HepG2 (cell line): ENCODE measurements around the gene FGGY. TPM values are rescaled to one million over a fixed set of nuclear protein-coding genes. Genes with fewer than 3 reads are reported as not detected.

Experiments used
- BHLHE40 ChIP-seq: IDR thresholded peaks from 2 replicates; pipeline ENCODE4 v1.6.1; 2011; ENCODE audit warnings: low read length, improper control_type of control experiment
- CEBPZ ChIP-seq: IDR thresholded peaks from 2 replicates; pipeline ENCODE4 v1.6.1; 2012; ENCODE audit warnings: low read length, improper control_type of control experiment
- HCFC1 ChIP-seq: fragments of 150-350 bp; IDR thresholded peaks from 2 replicates; pipeline ENCODE4 v1.6.1; 2014; ENCODE audit warnings: low read depth, low read length
- PBX3 ChIP-seq: sonication (generic); formaldehyde crosslinking; IDR thresholded peaks from 2 replicates; pipeline ENCODE4 v1.8.1; 2023; ENCODE audit warnings: missing genetic modification reagents, inconsistent platforms, borderline replicate concordance
- RBAK ChIP-seq: sonication (generic); formaldehyde crosslinking; IDR thresholded peaks from 2 replicates; pipeline ENCODE4 v1.5.1; 2020; ENCODE audit warnings: mild to moderate bottlenecking, missing genetic modification reagents
- SAFB2 ChIP-seq: sonication (generic); formaldehyde crosslinking; IDR thresholded peaks from 2 replicates; pipeline ENCODE4 v1.5.1; 2020; ENCODE audit warnings: missing genetic modification reagents, low read depth, mild to moderate bottlenecking, borderline replicate concordance
- SOX13 ChIP-seq, 3 experiments: fragments of 450-650 bp in 1 of 3; sonication (generic) in 1 of 3; formaldehyde crosslinking in 1 of 3; IDR thresholded peaks in 2 of 3; conservative IDR thresholded peaks in 1 of 3; 2 replicates each; pipeline versions ENCODE4 v1.5.0 to v1.6.1; 2016 to 2020; ENCODE audit warnings: antibody characterized with exemption in 1 of 3, mild to moderate bottlenecking in 1 of 3, missing compliant biosample characterization in 1 of 3, missing genetic modification reagents in 1 of 3, moderate library complexity in 1 of 3
- SRY ChIP-seq: sonication (generic); formaldehyde crosslinking; IDR thresholded peaks from 2 replicates; pipeline ENCODE4 v1.8.0; 2022; ENCODE audit warnings: mild to moderate bottlenecking, missing genetic modification reagents
- THAP7 ChIP-seq: sonication (generic); formaldehyde crosslinking; IDR thresholded peaks from 2 replicates; pipeline ENCODE4 v1.8.1; 2023; ENCODE audit warnings: mild to moderate bottlenecking, missing genetic modification reagents
- ZNF136 ChIP-seq: sonication (generic); formaldehyde crosslinking; IDR thresholded peaks from 2 replicates; pipeline ENCODE4 v1.8.1; 2022; ENCODE audit warnings: low read depth, mild to moderate bottlenecking, moderate library complexity, missing genetic modification reagents
- ZNF407 ChIP-seq: sonication (generic); formaldehyde crosslinking; IDR thresholded peaks from one replicate; pipeline ENCODE4 v1.5.1; 2020; ENCODE audit warnings: mild to moderate bottlenecking, missing genetic modification reagents; ENCODE audit errors: not compliant biosample characterization
- ZNF749 ChIP-seq: sonication (generic); formaldehyde crosslinking; IDR thresholded peaks from 2 replicates; pipeline ENCODE4 v1.8.0; 2022; ENCODE audit warnings: mild to moderate bottlenecking, missing genetic modification reagents, moderate library complexity, borderline replicate concordance
- polyA plus RNA-seq, 8 experiments: library from polyadenylated mRNA; depleted of rRNA in 3 of 8; stranded (reverse) in 7 of 8; unstranded in 1 of 8; fragments of >200 nt; fragmentation: Illumina TruSeq in 4 of 8; extraction: Trizol in 4 of 8; gene quantifications; 2 replicates each; pipeline versions ENCODE4 v1.2.1 to v1.2.3, GENCODE V29; 2011 to 2016; ENCODE audit warnings: low read depth in 4 of 8, missing spikeins in 1 of 8, mixed read lengths in 1 of 8; ENCODE audit not compliant: insufficient read depth in 1 of 8
- total RNA-seq, 5 experiments: library from RNA; depleted of rRNA; stranded (reverse); fragments of >200 nt; fragmentation: Illumina TruSeq; extraction: Trizol; gene quantifications; 2 replicates each; pipeline ENCODE4 v1.2.3, GENCODE V29; 2016; ENCODE audit warnings: low read depth in 1 of 5

Gene FGGY
- total and polyA plus RNA-seq, 2 of the 13 experiments (the other 11 are each of a cell fraction or from before 2014, with no cell fraction given): 15.7 to 27.5 TPM

- TF ChIP-seq SAFB2 (no peak; the same call in 1 of the 2 replicates), BHLHE40 (no peak), HCFC1 (no peak), SRY (CRISPR knock-in tag) (no peak), THAP7 (no peak), SOX13 (IDR thresholded peaks at IDR 0.05) (no peak), SOX13 (CRISPR knock-in tag; conservative IDR thresholded peaks at IDR 0.05 in 1 of 2, IDR thresholded peaks at IDR 0.05 in 1 of 2) (peak in 1 of 2 experiments; percentile 40; a peak in 1 of 4 replicates), ZNF136 (CRISPR knock-in tag) (peak; percentile 68; the same call in 1 of the 2 replicates), ZNF407 (peak; percentile 27), CEBPZ (no peak), PBX3 (CRISPR knock-in tag) (no peak), RBAK (CRISPR knock-in tag) (no peak), ZNF749 (no peak)
Observed at GRCh38 chr1:59296358-59297256, at the start of gene FGGY (continued).
